AG04450 (cell line): ENCODE results near the gene NPY2R. TPM values are rescaled to one million over a fixed set of nuclear protein-coding genes. Genes with fewer than 3 reads are reported as not detected.

Source experiments
- CTCF ChIA-PET: fragments of 300-600, 350-600 bp; formaldehyde crosslinking; extraction: SDS; loops from one replicate; lab custom pipeline; 2022; ENCODE audit warnings: antibody characterized with exemption, inconsistent platforms; lab: Charles Lee
- POLR2A ChIA-PET: fragments of 350-600 bp; formaldehyde crosslinking; extraction: SDS; loops from one replicate; lab custom pipeline; 2021; ENCODE audit warnings: antibody characterized with exemption, inconsistent platforms; lab: Yijun Ruan, JAX
- DNase-seq: peaks from one replicate; pipeline ENCODE4 v3.0.0-alpha.2; 2011; ENCODE audit warnings: low read depth, low spot score
- H3K27ac ChIP-seq: one replicate; pipeline ENCODE4 v1.5.1; 2012; ENCODE audit warnings: low read depth, low read length, control low read depth
- H3K27me3 ChIP-seq: one replicate; pipeline ENCODE4 v1.6.0; 2012; ENCODE audit warnings: low read length; ENCODE audit not compliant: control insufficient read depth, insufficient read depth
- H3K4me3 ChIP-seq: 2 replicates; pipeline ENCODE4 v1.5.1; 2011; ENCODE audit warnings: mild to moderate bottlenecking, low read depth, low read length, control low read depth
- H3K9me3 ChIP-seq: 2 replicates; pipeline ENCODE4 v1.5.1; 2012; ENCODE audit warnings: low read length; ENCODE audit not compliant: control insufficient read depth, insufficient read depth
- polyA plus RNA-seq: library from polyadenylated mRNA; depleted of rRNA; stranded (reverse); fragments of >200 nt; gene quantifications from 2 replicates; pipeline ENCODE4 v1.2.3, GENCODE V29; 2011
- TF ChIP-seq, protein P1 (sequence below): IDR thresholded peaks from 2 replicates; pipeline ENCODE4 v1.5.1; 2011; ENCODE audit warnings: low read depth, low read length, control low read depth, inconsistent platforms

NPY2R gene
- polyA plus RNA-seq, 1 experiment, result not detected

DNA sequence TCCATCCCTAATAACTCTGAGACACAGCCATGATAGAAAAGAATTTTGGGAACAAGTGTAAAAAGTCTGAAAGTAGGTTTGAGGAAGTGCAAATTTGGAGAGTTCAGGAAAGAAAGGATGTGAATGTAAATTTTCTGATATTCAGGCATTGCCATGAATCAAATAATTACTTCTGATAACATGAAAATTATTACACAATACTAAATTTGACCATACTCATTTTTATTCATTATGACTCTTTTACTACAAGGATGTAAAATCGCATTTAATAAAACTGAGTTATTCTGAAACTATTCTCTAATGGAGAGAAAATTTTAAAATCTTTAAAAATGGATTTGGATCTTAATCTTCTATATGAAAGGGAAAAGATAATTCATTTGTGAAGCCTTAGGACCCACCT lies 33.8 kb upstream of the NPY2R start:
- ChIA-PET CTCF (no interaction called here), POLR2A (no interaction called here)
- H3K27ac ChIP-seq, result no peak overlapping the region
- H3K27me3 ChIP-seq, result no peaks in the 10 kb centered on the region
- no peak overlapping the region for H3K4me3 ChIP-seq
- H3K9me3 ChIP-seq, result no peaks in the 10 kb centered on the region
- DNase-seq, result no peak
- TF ChIP-seq, protein P1, sequence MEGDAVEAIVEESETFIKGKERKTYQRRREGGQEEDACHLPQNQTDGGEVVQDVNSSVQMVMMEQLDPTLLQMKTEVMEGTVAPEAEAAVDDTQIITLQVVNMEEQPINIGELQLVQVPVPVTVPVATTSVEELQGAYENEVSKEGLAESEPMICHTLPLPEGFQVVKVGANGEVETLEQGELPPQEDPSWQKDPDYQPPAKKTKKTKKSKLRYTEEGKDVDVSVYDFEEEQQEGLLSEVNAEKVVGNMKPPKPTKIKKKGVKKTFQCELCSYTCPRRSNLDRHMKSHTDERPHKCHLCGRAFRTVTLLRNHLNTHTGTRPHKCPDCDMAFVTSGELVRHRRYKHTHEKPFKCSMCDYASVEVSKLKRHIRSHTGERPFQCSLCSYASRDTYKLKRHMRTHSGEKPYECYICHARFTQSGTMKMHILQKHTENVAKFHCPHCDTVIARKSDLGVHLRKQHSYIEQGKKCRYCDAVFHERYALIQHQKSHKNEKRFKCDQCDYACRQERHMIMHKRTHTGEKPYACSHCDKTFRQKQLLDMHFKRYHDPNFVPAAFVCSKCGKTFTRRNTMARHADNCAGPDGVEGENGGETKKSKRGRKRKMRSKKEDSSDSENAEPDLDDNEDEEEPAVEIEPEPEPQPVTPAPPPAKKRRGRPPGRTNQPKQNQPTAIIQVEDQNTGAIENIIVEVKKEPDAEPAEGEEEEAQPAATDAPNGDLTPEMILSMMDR, result no peak

DNA sequence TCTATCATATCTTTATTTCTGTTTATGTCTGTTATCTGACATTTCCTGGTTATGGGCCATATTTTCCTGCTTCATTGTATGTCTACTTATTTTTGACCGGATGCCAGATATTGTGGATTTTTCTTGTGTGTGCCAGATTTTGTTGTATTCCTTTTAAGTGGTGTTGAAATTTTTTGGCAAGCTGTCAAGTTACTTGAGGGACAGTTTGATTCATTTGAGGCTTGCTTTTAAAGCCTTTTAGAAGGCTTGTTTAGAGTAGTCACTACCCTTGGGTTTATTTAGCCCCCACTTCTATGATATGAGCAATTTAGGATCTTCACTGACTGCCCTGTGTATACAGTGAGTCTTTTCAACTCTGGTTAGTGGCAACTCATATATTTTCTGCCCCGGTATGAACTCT lies 29.2 kb upstream of the NPY2R start:
- H3K4me3 ChIP-seq, result no peak overlapping the region
- no peak overlapping the region for H3K27ac ChIP-seq
- POLR2A ChIA-PET, result no interaction called here
- H3K9me3 ChIP-seq, result no peaks in the 10 kb centered on the region
- H3K27me3 ChIP-seq, result no peaks in the 10 kb centered on the region
- TF ChIP-seq, protein P1, result no peak
- DNase-seq, result no peak
- CTCF ChIA-PET, result no interaction called here

- ChIA-PET CTCF (no interaction called here), POLR2A (no interaction called here)
- TF ChIP-seq, protein P1, result no peak
- Histone ChIP-seq H3K9me3 (no peaks in the 10 kb centered on the region), H3K4me3 (no peak overlapping the region), H3K27me3 (no peaks in the 10 kb centered on the region), H3K27ac (no peak overlapping the region)
- no peak for DNase-seq
Observed at GRCh38 chr4:155186972-155187371, 21.5 kb upstream of the NPY2R start.

DNA sequence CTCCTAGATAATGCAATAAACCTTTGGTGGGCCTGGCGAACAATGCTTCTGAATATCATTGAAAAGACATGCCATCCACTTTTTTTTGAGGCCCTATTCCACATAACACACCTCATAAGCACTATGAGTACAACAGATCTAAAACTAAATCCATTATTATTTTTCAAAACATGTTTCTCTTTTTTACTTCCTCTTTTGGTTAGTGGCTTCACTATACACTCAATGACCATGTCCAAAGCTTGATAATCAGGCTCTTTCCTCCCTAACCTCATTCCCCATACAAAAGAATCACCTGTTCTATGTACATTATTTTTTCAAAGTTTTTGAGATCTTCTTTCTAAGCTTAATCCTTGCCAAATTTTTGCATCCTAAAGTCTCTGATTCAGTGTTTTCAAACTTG lies 20.4 kb upstream of the NPY2R start:
- TF ChIP-seq, protein P1, result no peak
- CTCF ChIA-PET, result no interaction called here

GRCh38 chr4:155190099-155190498 lies 18.3 kb upstream of the NPY2R start:
- POLR2A ChIA-PET, result no interaction called here
- no peak for DNase-seq
- Histone ChIP-seq H3K9me3 (no peaks in the 10 kb centered on the region), H3K27me3 (no peaks in the 10 kb centered on the region), H3K27ac (no peak overlapping the region), H3K4me3 (no peak overlapping the region)
- CTCF ChIA-PET, result no interaction called here
- TF ChIP-seq, protein P1, result no peak

More for the DNA sequence above, 20.4 kb upstream of the NPY2R start:
- H3K27me3 ChIP-seq, result no peaks in the 10 kb centered on the region
- H3K27ac ChIP-seq, result no peak overlapping the region
- POLR2A ChIA-PET, result no interaction called here
- DNase-seq, result no peak
- no peaks in the 10 kb centered on the region for H3K9me3 ChIP-seq
- H3K4me3 ChIP-seq, result no peak overlapping the region
